ELR (cell line): Measurements from ENCODE around the gene HGD.
"Not testable (repeated sequence)": the region's sequence is repeated elsewhere in the genome, so short reads cannot be mapped to it uniquely, and the experiment has no call there.

Source experiments
- DNase-seq: peaks from one replicate; pipeline ENCODE4 v3.0.0-alpha.2; 2015; ENCODE audit warnings: low read depth

HGD gene

DNA sequence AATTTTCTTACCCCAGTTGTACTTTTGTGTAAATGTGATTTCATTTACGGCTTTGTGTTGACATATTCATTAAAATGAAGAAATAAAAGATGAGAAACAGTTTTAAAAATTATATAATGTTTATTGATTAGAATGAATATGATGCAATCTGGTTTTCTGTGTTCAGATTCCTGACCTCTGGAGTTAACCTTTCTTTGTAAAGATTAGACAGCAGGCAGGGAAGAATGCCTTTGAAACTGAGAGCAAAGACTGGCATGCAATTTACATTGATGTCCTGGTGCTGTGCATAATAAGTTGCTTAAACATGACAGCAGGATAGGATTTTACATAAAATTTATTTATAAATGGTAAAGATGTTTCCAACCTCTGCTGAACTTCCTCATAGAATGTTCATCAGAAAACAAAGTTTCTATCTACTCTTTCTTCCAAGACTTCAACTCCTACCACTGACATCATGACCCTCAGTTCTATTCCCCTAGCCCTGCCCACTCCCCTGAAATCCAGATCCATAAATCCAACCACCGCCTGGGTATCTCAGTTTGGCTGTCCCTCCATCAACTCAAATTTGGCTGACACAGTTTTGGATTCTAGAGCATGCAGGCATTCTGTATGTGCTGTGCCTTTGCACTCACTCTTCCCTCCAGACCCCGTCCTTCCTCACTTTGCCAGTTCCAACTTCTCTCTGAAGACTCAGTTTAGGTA, 1.7 kb downstream of the HGD start:
- no peak for DNase-seq

DNA sequence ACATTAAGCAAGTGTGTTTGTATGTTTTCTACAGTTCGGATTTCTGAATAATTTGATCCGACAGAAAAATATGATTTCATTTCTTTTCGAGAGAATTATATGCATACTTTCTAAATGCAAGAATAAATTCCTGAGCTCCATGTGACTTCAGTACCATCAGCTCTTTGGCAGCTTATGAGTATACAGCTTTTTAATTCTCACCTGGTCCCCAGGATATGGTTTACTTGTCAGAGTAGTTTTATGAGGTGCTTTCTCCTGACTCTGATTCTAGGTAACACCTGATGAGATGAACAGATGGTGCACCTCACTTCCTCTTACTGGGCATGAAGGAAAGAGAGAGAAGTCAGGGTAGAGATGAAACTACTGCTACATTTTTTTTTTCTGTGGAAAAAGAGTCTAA, 3.1 kb downstream of the HGD start:
- no peak for DNase-seq

DNA sequence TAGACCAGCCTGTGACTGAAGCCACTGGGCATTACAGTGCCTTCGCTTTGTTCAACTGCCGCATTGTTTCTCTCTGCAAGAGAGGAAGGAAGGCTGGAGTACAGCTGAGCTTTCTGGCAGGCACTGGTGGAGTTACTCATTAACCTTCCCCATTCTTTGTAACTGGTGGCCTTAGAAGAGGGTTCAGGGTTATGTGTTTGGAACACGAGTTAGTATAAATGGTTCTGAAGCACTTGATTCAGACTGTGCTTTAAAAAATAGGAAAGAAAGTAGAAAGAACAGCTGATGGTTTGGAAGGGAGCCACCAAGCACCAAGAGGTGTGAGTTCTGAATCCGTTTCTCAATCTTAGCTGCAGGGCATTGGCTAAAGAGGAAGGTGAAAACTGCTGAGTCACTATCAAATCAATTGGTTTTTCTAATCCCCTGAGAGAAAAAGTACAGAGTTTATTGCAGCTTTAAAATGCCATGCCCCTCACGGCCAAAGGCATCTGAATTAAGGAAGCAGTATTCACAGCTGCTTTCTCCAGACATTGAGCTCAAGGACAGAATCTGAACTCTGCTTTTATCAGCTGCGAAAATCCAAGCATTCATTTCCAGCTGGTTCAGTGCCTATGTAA, 3.6 kb downstream of the HGD start:
- peak; percentile 57 for DNase-seq

DNA sequence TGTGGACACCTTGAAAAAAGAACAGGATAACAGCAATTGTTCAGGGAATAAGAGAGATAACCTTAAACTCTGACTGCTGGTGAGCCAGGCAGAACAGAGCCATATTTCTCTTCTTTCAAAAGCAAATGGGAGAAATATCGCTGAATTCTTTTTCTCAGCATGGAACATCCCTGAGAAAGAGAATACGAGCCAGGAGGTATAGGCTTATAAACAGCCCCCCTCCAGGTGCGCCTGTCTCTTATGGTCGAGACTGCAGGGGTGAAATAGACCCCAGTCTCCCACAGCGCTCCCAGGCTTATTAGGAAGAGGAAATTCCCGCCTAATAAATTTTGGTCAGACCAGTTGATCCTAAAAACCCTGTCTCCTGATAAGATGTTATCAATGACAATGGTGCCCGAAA, 4.8 kb downstream of the HGD start:
- not testable (repeated sequence) for DNase-seq

GRCh38 chr3:120673116-120673515, 8.9 kb downstream of the HGD start:
- DNase-seq, result no peak

DNA sequence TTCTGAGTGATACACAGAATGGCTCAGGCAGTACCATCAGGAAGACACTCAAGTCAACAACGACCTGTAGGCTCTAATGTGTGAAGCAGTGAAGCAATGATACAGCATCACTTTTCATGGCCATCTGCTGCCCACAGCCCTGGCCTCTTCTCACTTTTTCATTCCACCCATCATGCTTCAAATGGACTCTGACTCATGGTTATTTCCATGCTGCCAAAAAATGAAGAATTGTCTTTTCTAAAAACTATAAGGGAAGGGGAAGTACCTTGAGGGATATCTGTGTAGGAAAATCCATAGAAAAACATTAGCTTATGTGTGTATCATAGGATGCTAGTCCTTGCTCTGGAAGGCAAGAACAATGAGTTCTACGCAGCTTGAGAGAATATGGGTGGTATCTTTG, 11.5 kb downstream of the HGD start:
- DNase-seq, result no peak

DNA sequence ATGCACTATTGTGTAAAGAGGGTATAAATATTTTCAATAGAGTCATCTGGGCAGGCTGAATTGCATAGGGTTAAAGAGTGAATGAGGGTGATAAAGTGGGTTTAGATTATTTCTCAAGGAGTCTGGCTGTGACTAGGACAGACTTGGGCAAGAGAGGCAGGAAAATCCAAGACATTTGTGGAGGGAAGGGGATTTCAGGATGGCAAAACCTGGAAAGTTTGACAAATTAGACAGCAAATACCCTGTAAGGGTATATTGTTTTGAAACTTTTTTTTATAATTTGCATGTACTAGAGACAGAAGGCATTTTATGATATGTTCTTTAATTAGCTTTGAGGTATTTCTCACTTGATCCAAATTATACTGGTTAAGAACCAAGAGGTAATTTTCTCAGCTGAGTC, 17.1 kb downstream of the HGD start:
- no peak for DNase-seq

GRCh38 chr3:120661945-120662344, 20.1 kb downstream of the HGD start:
- DNase-seq, result no peak

- no peak for DNase-seq
These were observed 20.7 kb downstream of the HGD start for GRCh38 chr3:120661106-120661905.

DNA sequence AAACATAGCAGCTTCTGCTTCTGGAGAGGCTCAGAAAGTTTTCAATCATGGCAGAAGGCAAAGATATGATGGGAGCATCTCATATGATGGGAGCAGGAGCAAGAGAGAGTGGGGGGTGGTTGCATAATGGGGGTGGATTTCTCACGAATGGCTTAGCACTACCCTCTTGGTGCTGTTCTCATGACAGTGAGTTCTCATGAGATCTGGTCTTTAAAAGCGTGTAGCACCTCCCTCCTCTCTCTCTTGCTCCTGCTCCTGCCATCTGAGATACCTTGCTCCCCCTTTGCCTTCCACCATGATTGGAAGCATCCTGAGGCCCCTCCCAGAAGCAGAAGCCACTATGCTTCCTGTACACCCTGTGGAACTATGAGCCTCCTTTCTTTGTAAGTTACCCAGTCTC, 22.2 kb downstream of the HGD start:
- no peak for DNase-seq

DNA sequence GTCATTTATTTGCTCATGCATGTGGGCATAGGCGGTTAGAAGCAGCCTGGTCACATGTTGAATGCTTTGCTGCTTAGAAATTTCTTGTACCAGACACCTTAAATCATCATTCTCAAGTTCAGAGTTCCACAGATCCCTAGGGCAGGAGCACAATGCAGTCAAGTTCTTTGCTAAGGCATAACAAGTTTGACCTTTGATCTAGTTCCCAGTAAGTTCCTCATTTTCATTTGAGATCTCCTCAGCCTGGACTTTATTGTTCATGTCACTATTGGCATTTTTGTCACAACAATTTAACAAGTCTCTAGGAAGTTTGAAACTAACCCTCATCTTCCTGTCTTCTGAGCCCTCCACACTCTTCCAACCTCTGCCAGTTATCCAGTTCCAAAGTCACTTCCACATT, 22.8 kb downstream of the HGD start:
- no peak for DNase-seq

DNA sequence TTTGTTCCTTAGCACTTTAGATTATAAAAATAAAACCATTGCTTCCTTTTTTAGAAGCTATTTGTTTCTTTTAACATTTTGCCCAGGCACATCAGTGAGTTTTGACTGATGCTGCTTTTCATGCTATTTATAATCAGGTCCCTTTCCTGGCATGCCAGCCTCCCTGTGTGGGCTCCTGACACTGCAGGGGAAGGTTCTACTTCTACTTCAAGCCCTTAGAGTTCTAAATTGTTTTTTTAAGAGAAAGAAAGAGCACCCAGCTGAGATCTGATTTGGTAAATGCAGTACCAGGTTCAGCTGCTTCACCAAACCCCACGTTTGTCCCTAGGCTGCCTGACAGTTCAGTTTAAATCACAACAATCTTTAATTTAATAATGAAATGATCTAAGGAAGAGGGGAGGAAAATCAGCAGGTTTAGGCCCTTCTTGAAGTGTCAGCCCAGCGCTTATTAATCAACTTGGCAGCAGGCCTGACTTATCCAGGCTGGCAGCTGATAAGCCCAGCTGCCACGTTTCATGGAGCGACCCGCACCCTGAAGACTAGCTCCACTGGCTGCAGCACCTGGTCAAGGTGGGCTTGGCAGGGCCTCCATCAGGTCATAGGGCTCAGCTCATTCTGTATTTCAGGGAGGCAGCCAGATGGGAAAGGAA, 29.0 kb downstream of the HGD start:
- no peak for DNase-seq

- DNase-seq, result no peak
These were observed 29.8 kb downstream of the HGD start for GRCh38 chr3:120652281-120652680.

DNA sequence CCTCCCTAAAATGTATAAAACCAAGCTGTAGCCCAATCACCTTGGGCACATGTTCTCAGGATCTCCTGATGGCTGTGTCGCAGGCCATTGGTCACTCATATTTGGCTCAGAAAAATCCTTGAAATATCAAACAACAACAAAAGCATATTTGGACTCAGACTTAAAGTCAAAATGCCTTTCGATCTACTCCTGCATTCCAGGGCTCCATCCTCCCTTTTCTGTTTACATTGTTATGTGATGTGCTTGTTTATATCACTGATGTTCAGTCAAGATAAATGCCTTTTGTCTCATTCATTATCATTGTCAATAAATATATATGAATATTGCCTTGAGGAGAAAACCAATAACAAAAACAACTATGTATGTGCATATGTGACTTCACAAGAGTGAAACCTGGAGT, 31.7 kb downstream of the HGD start:
- peak; percentile 68 for DNase-seq

GRCh38 chr3:120649830-120650233, 32.2 kb downstream of the HGD start:
- DNase-seq, result no peak

- peak; percentile 36 for DNase-seq
These were observed 33.7 kb downstream of the HGD start for GRCh38 chr3:120648290-120648689.

GRCh38 chr3:120646771-120647432, 35.1 kb downstream of the HGD start:
- DNase-seq, result no peak

GRCh38 chr3:120645083-120645845, 36.8 kb downstream of the HGD start:
- DNase-seq, result peak; percentile 33

GRCh38 chr3:120642368-120642948, 39.6 kb downstream of the HGD start:
- peak; percentile 91 for DNase-seq

- DNase-seq, result no peak
These were observed 40.3 kb downstream of the HGD start for GRCh38 chr3:120641696-120642246.

DNA sequence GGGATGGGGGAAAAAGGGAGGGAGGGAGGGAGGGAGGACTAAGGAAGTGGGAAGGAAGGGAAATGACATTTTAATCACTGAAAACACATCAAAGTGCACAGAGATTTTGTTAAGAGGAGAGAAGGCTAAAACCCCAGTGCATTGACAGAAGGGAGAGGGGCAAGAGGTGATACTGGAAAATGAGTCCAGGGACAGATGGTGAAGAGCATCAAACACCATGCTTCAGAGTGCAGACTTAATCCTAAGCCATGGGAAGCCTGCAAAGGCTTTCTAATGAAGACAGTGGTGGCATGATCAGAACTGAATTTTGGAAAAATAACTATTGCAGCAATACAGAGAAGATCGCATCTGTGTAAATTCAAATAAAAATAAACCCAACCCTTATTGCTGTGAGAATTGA, 41.8 kb downstream of the HGD start:
- DNase-seq, result no peak
